Gastroesophageal sphincter (tissue), 4 donors: ENCODE results near the gene SOX11. TPM values are rescaled to one million over a fixed set of nuclear protein-coding genes. Genes with fewer than 3 reads are reported as not detected.

ENCODE experiments used
- ATAC-seq: fragments of 150-250 bp; one replicate; pipeline ENCODE4 v1.9.1; 2016; ENCODE audit warnings: mild to moderate bottlenecking, moderate library complexity
- H3K27ac ChIP-seq, 4 donors: fragments of 200-600 bp; sonication (generic) in 3 of 4; 1 replicate in 3 of 4; 2 replicates in 1 of 4; pipeline ENCODE4 v1.5.1; 2016 to 2019
- H3K27me3 ChIP-seq: fragments of 200-600 bp; sonication (generic); one replicate; pipeline ENCODE4 v1.5.1; 2019
- H3K36me3 ChIP-seq, 2 donors: fragments of 200-600 bp; sonication (generic); one replicate each; pipeline ENCODE4 v1.5.1; 2019; ENCODE audit warnings: control low read depth in 1 of 2
- H3K4me1 ChIP-seq, 3 donors: fragments of 200-600 bp; sonication (generic); 1 replicate in 2 of 3; 2 replicates in 1 of 3; pipeline ENCODE4 v1.5.1; 2016 to 2019; ENCODE audit warnings: control low read depth in 2 of 3
- H3K4me3 ChIP-seq, 2 donors: fragments of 200-600 bp; sonication (generic); one replicate each; pipeline ENCODE4 v1.5.1; 2019; ENCODE audit warnings: mild to moderate bottlenecking in 1 of 2, moderate library complexity in 1 of 2
- H3K9me3 ChIP-seq, 3 donors: fragments of 200-600 bp; sonication (generic); one replicate each; pipeline ENCODE4 v1.5.1; 2017 to 2019; ENCODE audit warnings: control low read depth in 2 of 3
- CTCF ChIP-seq, 4 experiments: fragments of 200-600 bp in 2 of 4; fragments of 450-650 bp in 2 of 4; sonication (generic) in 1 of 4; IDR thresholded peaks; one replicate each; pipeline ENCODE4 v1.5.1; 2017 to 2019; ENCODE audit warnings: antibody characterized with exemption in 4 of 4, mild to moderate bottlenecking in 2 of 4, moderate library complexity in 2 of 4
- EP300 ChIP-seq: sonication (generic); formaldehyde crosslinking; IDR thresholded peaks from one replicate; pipeline ENCODE4 v1.6.1; 2017; ENCODE audit warnings: antibody characterized with exemption, mild to moderate bottlenecking
- POLR2A ChIP-seq, 2 donors: fragments of 450-650 bp; IDR thresholded peaks; one replicate each; pipeline ENCODE4 v1.6.1; 2017; ENCODE audit warnings: antibody characterized with exemption in 2 of 2, mild to moderate bottlenecking in 2 of 2, moderate library complexity in 1 of 2
- POLR2AphosphoS5 ChIP-seq: sonication (generic); formaldehyde crosslinking; IDR thresholded peaks from one replicate; pipeline ENCODE4 v1.6.1; 2017; ENCODE audit warnings: antibody characterized with exemption
- WGBS, 2 donors: methylation state at CpG; one replicate each; pipeline ENCODE4 v1.1.5; 2018; ENCODE audit warnings: low coverage in 1 of 2; 5-methylcytosine and 5-hydroxymethylcytosine counted together
- total RNA-seq, 4 donors: library from RNA; depleted of rRNA; stranded (reverse); fragments of >200 nt; gene quantifications; one replicate each; pipeline ENCODE4 v1.1.0, GENCODE V29; 2016

The SOX11 gene
- total RNA-seq, 4 donors from 2014 or later, result 0.73 to 0.94 (median 0.82) TPM

GRCh38 chr2:5697562-5697961 is 5.4 kb downstream of the SOX11 start:
- WGBS, 2 donors, result 44 to 64% methylated on average over 8 of the region's 8 CpGs
- Histone ChIP-seq H3K36me3 (no peaks in the 10 kb centered on the region), H3K4me3 (peak overlapping the region in 1 of 2 donors; percentile 51), H3K4me1 (peaks cover 0 to 42% (median 24%) of the 10 kb centered on the region in 3 donors), H3K27ac (peak overlapping the region in 3 of 4 donors; percentile 56 to 67 (median 59)), H3K27me3 (peaks cover 97% of the 10 kb centered on the region), H3K9me3 (no peaks in the 10 kb centered on the region)
- ATAC-seq, result no peak
- TF ChIP-seq POLR2A (IDR thresholded peaks at IDR 0.05), result no peak
- TF ChIP-seq CTCF (IDR thresholded peaks at IDR 0.05), result no peak
- TF ChIP-seq POLR2AphosphoS5, result no peak
- no peak for TF ChIP-seq EP300

- Histone ChIP-seq H3K4me3 (no peak overlapping the region), H3K27me3 (peaks cover 97% of the 10 kb centered on the region), H3K9me3 (no peaks in the 10 kb centered on the region), H3K27ac (no peak overlapping the region), H3K4me1 (peaks cover 0 to 36% (median 18%) of the 10 kb centered on the region in 3 donors), H3K36me3 (no peaks in the 10 kb centered on the region)
- TF ChIP-seq EP300 (no peak), POLR2AphosphoS5 (no peak), POLR2A (IDR thresholded peaks at IDR 0.05) (no peak), CTCF (IDR thresholded peaks at IDR 0.05) (no peak)
- no peak for ATAC-seq
- WGBS, 2 donors, result 76 to 96% methylated on average over 2 to 4 of the region's 4 CpGs
These were observed 6.0 kb downstream of the SOX11 start for GRCh38 chr2:5698134-5698533.

- peaks cover 87% of the 10 kb centered on the region for H3K27me3 ChIP-seq
These were observed 7.8 kb downstream of the SOX11 start for GRCh38 chr2:5699963-5700362.

GRCh38 chr2:5700551-5700950 is 8.4 kb downstream of the SOX11 start:
- Histone ChIP-seq H3K4me3 (no peak overlapping the region), H3K27ac (no peak overlapping the region), H3K27me3 (peaks cover 87% of the 10 kb centered on the region), H3K4me1 (peaks cover 0 to 23% (median 14%) of the 10 kb centered on the region in 3 donors), H3K36me3 (no peaks in the 10 kb centered on the region), H3K9me3 (no peaks in the 10 kb centered on the region)
- WGBS, 2 donors, result 82 to 88% methylated on average over 4 to 5 of the region's 5 CpGs
- TF ChIP-seq POLR2AphosphoS5 (no peak), CTCF (IDR thresholded peaks at IDR 0.05) (no peak), EP300 (no peak)
- ATAC-seq, result no peak

More at GRCh38 chr2:5699963-5700362, 7.8 kb downstream of the SOX11 start:
- 93 to 97% methylated on average over 4 of the region's 4 CpGs for WGBS, 2 donors
- H3K4me1 ChIP-seq, result peaks cover 0 to 23% (median 14%) of the 10 kb centered on the region in 3 donors
- H3K36me3 ChIP-seq, result no peaks in the 10 kb centered on the region
- no peak for ATAC-seq
- TF ChIP-seq POLR2A (IDR thresholded peaks at IDR 0.05), result no peak
- TF ChIP-seq POLR2AphosphoS5, result no peak
- TF ChIP-seq EP300, result no peak
- no peak for TF ChIP-seq CTCF (IDR thresholded peaks at IDR 0.05)
- no peak overlapping the region for H3K4me3 ChIP-seq
- no peaks in the 10 kb centered on the region for H3K9me3 ChIP-seq
- no peak overlapping the region for H3K27ac ChIP-seq

- Histone ChIP-seq H3K36me3 (no peaks in the 10 kb centered on the region), H3K4me1 (peaks cover 0 to 15% (median 10%) of the 10 kb centered on the region in 3 donors), H3K4me3 (no peak overlapping the region), H3K9me3 (no peaks in the 10 kb centered on the region), H3K27ac (no peak overlapping the region), H3K27me3 (peaks cover 83% of the 10 kb centered on the region)
- no peak for ATAC-seq
- no peak for TF ChIP-seq EP300
- TF ChIP-seq POLR2A (IDR thresholded peaks at IDR 0.05), result no peak
- no peak for TF ChIP-seq CTCF (IDR thresholded peaks at IDR 0.05)
- no peak for TF ChIP-seq POLR2AphosphoS5
- WGBS, 2 donors, result 60 to 80% methylated on average over 3 of the region's 3 CpGs
These were observed 9.1 kb downstream of the SOX11 start for GRCh38 chr2:5701266-5701665.
